HG03457 (cell line): ENCODE data around the gene PLSCR4.

Experiments used
- ATAC-seq: cut with Tn5 transposase; IDR thresholded peaks from one replicate; pipeline ENCODE4 v1.9.1; 2021; ENCODE audit warnings: moderate number of reproducible peaks; ENCODE audit not compliant: unreplicated experiment

Gene PLSCR4

GRCh38 chr3:146196789-146197188 is 54.1 kb downstream of the PLSCR4 start:
- ATAC-seq = no peak

GRCh38 chr3:146195605-146196004 is 55.3 kb downstream of the PLSCR4 start:
- no peak for ATAC-seq

- no peak for ATAC-seq
Observed at GRCh38 chr3:146195030-146195429, 55.9 kb downstream of the PLSCR4 start.

- ATAC-seq = no peak
Observed at GRCh38 chr3:146191051-146191450, 59.9 kb downstream of the PLSCR4 start.

GRCh38 chr3:146189519-146190173 is 61.3 kb downstream of the PLSCR4 start:
- ATAC-seq = peak; percentile 90

- ATAC-seq = no peak
Observed at GRCh38 chr3:146187334-146187950, 63.5 kb downstream of the PLSCR4 start.

- no peak for ATAC-seq
Observed at GRCh38 chr3:146184241-146185015, 66.5 kb downstream of the PLSCR4 start.

- no peak for ATAC-seq
Observed at GRCh38 chr3:146181216-146181615, 69.7 kb downstream of the PLSCR4 start.

GRCh38 chr3:146180376-146180775 is 70.5 kb downstream of the PLSCR4 start:
- ATAC-seq = no peak

- ATAC-seq = no peak
Observed at GRCh38 chr3:146178006-146178689, 72.8 kb downstream of the PLSCR4 start.

GRCh38 chr3:146177519-146177918 is 73.4 kb downstream of the PLSCR4 start:
- no peak for ATAC-seq

- no peak for ATAC-seq
Observed at GRCh38 chr3:146177072-146177471, 73.8 kb downstream of the PLSCR4 start.

- no peak for ATAC-seq
Observed at GRCh38 chr3:146172586-146172985, 78.3 kb downstream of the PLSCR4 start.

- ATAC-seq = no peak
Observed at GRCh38 chr3:146170591-146170990, 80.3 kb downstream of the PLSCR4 start.

GRCh38 chr3:146169891-146170290 is 81.0 kb downstream of the PLSCR4 start:
- no peak for ATAC-seq

- ATAC-seq = no peak
Observed at GRCh38 chr3:146166826-146167225, 84.1 kb downstream of the PLSCR4 start.

GRCh38 chr3:146166415-146166821 is 84.5 kb downstream of the PLSCR4 start:
- no peak for ATAC-seq

GRCh38 chr3:146165877-146166276 is 85.0 kb downstream of the PLSCR4 start:
- ATAC-seq = no peak

- ATAC-seq = no peak
Observed at GRCh38 chr3:146164971-146165769, 85.7 kb downstream of the PLSCR4 start.

- no peak for ATAC-seq
Observed at GRCh38 chr3:146164506-146164905, 86.4 kb downstream of the PLSCR4 start.

GRCh38 chr3:146164071-146164470 is 86.8 kb downstream of the PLSCR4 start:
- no peak for ATAC-seq
